GM13976 (cell line): ENCODE data around the gene SERPINI1.

Experiments used
- DNase-seq: peaks from one replicate; pipeline ENCODE4 v3.0.0; 2012; ENCODE audit warnings: low spot score
- in situ Hi-C: fragments of 300-500 bp; cut with MboI; formaldehyde crosslinking; loops from one replicate; pipeline ENCODE4 v1.12.0; 2022; ENCODE audit warnings: low sequenced_read_pairs, mixed read lengths, inconsistent platforms; ENCODE audit not compliant: unreplicated experiment
- TF ChIP-seq, protein P1 (sequence below): IDR thresholded peaks from 2 replicates; pipeline ENCODE4 v1.5.1; 2012; ENCODE audit warnings: borderline replicate concordance, mild to moderate bottlenecking; ENCODE audit not compliant: insufficient read depth; ENCODE audit errors: extremely low read depth, missing control alignments, control extremely low read depth

The SERPINI1 gene

DNA sequence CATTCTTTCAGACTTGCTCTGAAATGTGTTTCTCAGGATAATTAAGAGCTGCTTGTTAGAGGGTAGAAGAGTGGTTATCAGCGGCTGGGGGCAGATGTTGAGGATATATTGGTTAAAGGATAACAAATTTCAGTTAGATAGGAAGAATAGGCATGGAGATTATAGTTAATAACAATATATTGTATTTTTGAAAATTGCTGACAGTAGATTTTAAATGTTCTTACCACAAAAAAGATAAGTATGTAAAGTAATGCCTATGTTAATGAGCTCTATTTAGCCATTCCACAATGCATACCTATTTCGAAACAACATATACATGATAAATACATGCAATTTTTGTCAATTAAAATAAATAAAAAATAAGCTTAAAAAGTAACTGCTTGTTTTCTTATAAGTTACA, 123.3 kb downstream of the SERPINI1 start:
- DNase-seq: no peak
- in situ Hi-C loops: no loop called here
- TF ChIP-seq, protein P1, sequence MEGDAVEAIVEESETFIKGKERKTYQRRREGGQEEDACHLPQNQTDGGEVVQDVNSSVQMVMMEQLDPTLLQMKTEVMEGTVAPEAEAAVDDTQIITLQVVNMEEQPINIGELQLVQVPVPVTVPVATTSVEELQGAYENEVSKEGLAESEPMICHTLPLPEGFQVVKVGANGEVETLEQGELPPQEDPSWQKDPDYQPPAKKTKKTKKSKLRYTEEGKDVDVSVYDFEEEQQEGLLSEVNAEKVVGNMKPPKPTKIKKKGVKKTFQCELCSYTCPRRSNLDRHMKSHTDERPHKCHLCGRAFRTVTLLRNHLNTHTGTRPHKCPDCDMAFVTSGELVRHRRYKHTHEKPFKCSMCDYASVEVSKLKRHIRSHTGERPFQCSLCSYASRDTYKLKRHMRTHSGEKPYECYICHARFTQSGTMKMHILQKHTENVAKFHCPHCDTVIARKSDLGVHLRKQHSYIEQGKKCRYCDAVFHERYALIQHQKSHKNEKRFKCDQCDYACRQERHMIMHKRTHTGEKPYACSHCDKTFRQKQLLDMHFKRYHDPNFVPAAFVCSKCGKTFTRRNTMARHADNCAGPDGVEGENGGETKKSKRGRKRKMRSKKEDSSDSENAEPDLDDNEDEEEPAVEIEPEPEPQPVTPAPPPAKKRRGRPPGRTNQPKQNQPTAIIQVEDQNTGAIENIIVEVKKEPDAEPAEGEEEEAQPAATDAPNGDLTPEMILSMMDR: no peak

DNA sequence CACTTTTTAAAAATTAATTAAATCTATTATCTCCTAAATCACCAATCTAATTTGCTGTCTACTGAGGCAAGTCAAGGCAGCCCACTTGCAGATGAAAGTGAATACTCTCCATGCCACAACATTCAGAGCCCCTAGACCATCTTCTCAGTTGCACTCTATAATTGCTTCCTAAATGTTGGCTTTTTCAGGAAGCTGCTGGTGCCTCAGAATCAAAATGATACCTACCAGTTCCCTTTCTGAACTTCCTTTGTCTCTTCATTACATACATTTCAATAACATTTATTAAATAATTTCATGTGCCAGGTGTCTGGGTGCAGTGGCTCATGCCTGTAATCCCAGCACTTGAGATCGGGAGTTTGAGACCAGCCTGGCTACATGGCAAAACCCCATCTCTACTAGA, 124.1 kb downstream of the SERPINI1 start:
- TF ChIP-seq, protein P1: no peak
- DNase-seq: no peak
- in situ Hi-C loops: no loop called here

DNA sequence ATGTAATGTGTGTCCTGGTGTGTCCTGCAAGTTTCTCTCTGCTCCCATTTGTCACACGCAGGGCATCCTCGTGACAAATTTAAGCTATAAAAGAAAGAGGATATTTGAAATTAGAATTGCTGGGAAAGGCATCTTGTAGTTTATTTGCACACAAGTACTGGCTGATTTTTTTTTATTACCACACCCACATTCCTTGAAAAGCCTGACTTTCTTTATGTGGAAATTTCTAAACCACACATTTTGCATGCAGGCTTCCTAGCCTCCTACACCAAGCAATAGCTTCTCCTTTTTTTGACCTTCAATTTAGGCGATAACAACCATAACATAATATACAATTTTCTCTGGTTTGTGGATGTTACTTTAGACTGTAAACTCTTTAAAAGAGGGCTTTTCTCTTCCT, 126.1 kb downstream of the SERPINI1 start:
- TF ChIP-seq, protein P1: no peak
- in situ Hi-C loops: no loop called here
- no peak for DNase-seq

DNA sequence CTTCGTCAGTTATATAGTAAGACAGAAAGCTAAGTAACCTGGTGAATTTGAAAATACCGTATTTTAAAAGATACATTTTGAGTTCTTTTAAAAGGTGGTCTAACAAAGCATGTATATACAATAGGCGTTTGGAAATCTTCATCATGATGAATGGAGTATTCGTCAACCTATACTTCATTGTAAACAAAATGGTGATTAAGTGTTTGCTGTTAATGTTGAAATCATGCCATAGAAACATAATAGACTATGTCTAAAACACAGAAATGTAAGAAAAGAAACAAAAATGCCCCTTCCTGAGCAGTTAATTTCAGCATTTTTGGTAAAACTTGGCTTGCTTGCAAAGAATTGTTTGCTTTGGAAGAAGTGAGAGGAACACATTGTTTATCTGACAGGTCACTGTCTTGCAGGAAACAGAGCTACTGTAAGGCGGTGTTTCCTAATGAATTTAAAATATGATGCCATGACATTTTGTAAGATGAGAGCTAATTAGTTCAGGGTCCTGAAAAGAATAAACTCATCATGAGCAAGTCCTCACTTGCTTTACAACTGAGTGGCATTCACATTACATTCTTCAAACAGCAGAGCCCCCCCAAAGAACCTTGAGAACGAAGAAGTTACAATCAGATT, 126.7 kb downstream of the SERPINI1 start:
- in situ Hi-C loops: no loop called here
- DNase-seq: no peak

DNA sequence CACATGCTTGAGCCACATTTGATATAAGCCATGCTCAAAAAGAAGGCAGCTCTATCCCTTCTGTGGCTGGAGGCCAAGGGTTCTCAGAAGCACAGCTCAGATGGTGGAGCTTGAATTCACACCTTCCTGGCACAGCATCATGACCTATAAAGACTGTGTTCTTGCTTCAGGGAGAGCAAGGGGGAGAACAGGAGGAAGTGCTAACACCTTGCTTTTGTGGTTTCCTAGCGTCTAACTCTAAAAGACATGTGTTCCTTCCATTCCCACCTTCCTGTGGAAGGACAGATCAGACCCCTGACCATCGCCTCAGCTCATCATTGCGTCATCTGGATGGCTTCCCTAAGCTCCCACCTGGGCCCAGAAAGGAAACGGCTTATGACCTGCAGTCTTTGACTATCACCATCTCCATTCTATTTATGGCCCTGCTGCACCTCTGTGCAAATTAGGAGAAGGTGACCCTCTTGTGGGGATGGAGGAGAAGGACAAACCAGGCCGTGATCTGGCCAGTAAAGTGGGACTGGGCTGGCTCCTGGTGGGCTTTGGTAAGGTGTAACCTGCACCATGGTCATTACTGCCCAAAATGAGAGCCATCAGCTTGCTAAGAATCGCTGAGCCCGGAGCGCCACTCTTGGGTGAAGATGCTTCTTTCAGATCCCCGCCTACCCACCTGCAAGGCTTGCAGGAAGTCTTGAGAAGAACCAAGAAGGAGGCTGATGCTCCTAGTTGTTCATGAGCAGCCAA, 128.5 kb downstream of the SERPINI1 start:
- no peak for DNase-seq
- in situ Hi-C loops: no loop called here
- TF ChIP-seq, protein P1: no peak

More for the DNA sequence above, 126.7 kb downstream of the SERPINI1 start:
- TF ChIP-seq, protein P1: no peak

DNA sequence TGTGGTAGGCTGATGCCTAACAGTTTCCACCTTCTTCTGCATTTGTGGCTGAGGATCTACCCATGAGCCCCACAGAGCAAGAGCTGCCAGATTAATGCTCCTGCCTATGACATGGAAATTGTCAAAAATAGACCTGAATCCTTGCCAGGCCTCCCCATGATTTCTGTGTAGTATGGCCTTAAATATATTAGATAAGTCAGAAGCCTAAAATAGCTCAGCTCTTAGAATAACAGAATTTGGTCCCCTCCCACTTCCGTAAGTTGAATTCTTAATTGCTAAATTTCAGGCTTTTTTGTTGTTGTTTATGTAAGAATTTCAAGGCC, 129.0 kb downstream of the SERPINI1 start:
- TF ChIP-seq, protein P1: no peak
- no peak for DNase-seq
- in situ Hi-C loops: no loop called here
